GM08714 (cell line): Measurements from ENCODE around the gene URGCP.
A peak's percentile ranks its signal among the peaks of the same experiment; 100 is the strongest.

Experiments used
- H3K4me3 ChIP-seq: fragments of 200-500 bp; sonication (Bioruptor generic); 2 replicates; pipeline ENCODE4 v1.5.1; 2014; ENCODE audit warnings: mild to moderate bottlenecking, low read length, inconsistent platforms
- ZNF274 ChIP-seq: IDR thresholded peaks from 2 replicates; pipeline ENCODE4 v1.6.1; 2012; ENCODE audit warnings: mild to moderate bottlenecking, low read depth, low read length

Gene URGCP

GRCh38 chr7:43872406-43873110 lies 33.8 kb downstream of the URGCP start:
- no peak overlapping the region for H3K4me3 ChIP-seq
- no peak for TF ChIP-seq ZNF274

- TF ChIP-seq ZNF274 = peak; percentile 40; the same call in 1 of the 2 replicates
- no peak overlapping the region for H3K4me3 ChIP-seq
Observed at GRCh38 chr7:43871064-43871463, 35.3 kb downstream of the URGCP start.

GRCh38 chr7:43870316-43870715 lies 36.1 kb downstream of the URGCP start:
- H3K4me3 ChIP-seq = no peak overlapping the region
- no peak for TF ChIP-seq ZNF274

GRCh38 chr7:43869867-43870240 lies 36.5 kb downstream of the URGCP start:
- peak overlapping the region; percentile 76 for H3K4me3 ChIP-seq
- no peak for TF ChIP-seq ZNF274

GRCh38 chr7:43869006-43869866 lies 37.2 kb downstream of the URGCP start, which contains the start of gene MRPS24:
Gene MRPS24, minus strand, starts transcription at chr7:43869517. Its CDS starts 22 bp downstream, at chr7:43869495.
- no peak for TF ChIP-seq ZNF274
- H3K4me3 ChIP-seq = peak within 1 kb of the TSS; percentile 76

DNA sequence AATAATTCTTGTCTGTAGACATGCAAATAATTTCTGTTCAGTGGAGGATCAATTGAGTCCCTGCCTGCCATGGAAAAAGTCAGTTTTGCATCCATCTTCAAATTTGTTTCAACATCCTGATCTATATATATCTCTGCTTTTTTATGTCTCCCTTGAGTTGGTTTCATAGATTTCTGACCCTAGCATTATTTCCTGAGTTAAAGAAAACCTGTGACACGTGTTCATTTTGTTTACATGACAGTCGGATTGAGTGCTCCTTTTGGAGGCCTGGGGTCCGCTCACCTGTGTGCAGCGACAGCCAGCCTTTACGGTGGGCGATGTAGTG lies 37.8 kb downstream of the URGCP start:
- peak overlapping the region; percentile 72 for H3K4me3 ChIP-seq
- no peak for TF ChIP-seq ZNF274

DNA sequence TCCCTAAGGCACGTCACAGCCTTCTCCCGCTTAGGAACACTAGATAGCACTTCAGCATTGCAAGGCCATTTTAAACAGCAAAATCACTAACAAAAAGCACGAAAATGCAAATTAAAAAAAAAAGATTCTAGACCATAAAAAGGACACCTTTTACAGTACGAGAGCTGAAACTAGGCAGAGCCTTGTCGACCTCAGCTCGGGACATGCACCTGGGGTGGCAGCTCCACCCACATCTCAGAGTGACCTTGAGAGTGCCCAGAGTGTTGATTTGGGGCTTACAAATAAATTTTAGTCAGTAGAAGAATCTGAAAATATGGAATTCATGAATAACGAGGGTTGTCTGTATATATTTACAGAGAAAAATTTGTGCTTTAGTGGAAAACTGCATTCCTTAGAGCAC lies 38.2 kb downstream of the URGCP start:
- peak overlapping the region; percentile 72 for H3K4me3 ChIP-seq
- TF ChIP-seq ZNF274 = no peak

GRCh38 chr7:43865277-43865676 lies 41.1 kb downstream of the URGCP start:
- no peak overlapping the region for H3K4me3 ChIP-seq
- TF ChIP-seq ZNF274 = no peak

- no peak for TF ChIP-seq ZNF274
- H3K4me3 ChIP-seq = no peak overlapping the region
Observed at GRCh38 chr7:43864126-43864525, 42.3 kb downstream of the URGCP start.

- no peak overlapping the region for H3K4me3 ChIP-seq
- TF ChIP-seq ZNF274 = no peak
Observed at GRCh38 chr7:43856996-43857395, 49.4 kb downstream of the URGCP start.

- TF ChIP-seq ZNF274 = no peak
- no peak overlapping the region for H3K4me3 ChIP-seq
Observed at GRCh38 chr7:43856316-43856715, 50.1 kb downstream of the URGCP start.

GRCh38 chr7:43855176-43855575 lies 51.2 kb downstream of the URGCP start:
- H3K4me3 ChIP-seq = no peak overlapping the region

GRCh38 chr7:43851805-43852204 lies 54.6 kb downstream of the URGCP start:
- TF ChIP-seq ZNF274 = no peak
- no peak overlapping the region for H3K4me3 ChIP-seq

More at GRCh38 chr7:43855176-43855575, 51.2 kb downstream of the URGCP start:
- TF ChIP-seq ZNF274 = no peak

DNA sequence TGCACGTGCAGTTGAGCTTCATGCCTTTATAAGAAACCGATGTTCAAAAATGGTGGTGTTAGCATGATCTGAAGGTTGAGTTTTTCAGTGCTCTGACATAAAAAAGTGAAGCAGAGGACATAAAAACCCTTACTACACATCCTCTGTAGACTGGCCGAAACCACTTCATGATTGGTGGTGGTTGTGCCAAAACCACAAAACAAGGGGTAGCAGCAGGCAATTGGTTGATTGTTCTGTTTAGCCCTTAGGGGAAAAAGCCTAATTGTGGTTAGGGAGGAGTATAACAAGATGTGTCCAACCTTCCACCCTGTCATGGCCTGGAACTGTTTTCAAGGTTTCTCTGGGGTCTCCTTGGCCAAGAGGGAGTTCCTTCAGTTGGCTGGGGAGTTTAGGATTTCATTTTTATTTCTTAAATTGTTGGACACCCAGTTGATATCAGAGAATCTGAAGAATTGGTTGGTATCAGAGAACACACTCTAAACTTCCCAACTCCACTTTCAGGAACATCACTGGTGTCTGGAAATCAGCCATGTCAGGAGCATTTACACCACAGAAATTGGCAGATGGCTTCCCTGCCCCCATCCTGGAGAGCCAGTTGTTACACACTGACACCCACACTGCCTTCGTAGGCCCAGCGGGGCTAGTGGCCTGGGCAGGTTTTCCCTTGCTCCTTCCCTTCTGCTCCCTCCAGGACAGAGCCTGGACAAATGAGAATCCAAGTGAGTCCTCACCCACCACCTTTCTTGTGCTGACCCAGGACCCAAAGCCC lies 55.9 kb downstream of the URGCP start:
- H3K4me3 ChIP-seq = no peak overlapping the region
- TF ChIP-seq ZNF274 = no peak

DNA sequence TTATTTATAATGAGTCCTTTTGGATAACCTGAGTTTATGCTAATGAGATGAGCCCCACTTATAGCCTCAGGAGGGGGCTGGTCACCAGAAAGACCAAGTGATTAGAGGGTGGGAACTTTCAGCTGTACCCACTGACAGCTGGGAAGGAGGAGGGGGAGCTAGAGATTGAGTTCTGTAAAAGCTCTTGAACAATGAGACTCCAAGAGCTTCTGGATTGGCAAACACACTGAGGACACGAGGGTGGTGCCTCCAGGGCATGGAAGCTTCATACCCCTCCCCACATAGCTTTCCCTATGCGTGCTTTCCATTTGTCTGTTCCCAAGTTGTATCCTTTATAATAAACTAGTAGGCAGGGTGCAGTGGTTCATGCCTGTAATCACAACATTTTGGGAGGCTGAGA lies 57.3 kb downstream of the URGCP start:
- H3K4me3 ChIP-seq = no peak overlapping the region
- TF ChIP-seq ZNF274 = no peak

DNA sequence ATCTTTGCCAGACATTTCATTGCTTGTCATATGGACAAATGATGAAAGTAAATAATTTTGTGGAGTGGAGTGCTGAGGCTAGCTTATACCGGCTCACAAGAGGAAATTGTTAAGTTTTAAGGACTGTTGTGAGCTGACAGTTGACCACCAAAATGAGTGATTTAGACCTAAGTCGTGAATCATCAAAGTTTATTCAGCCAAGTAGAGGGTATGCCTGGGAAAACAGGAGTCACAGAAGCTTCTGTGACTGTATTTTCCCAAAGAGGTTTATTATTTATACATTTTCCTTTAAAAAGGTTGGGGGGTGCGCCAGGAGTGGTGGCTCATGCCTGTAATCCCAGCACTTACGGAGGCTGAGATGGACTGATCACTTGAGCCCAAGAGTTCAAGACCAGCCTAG lies 58.9 kb downstream of the URGCP start:
- no peak for TF ChIP-seq ZNF274
- no peak overlapping the region for H3K4me3 ChIP-seq
